C4-2B (cell line): ENCODE data around the gene MEG3.

Source experiments
- CTCF ChIP-seq: fragments of 450-650 bp; conservative IDR thresholded peaks from 2 replicates; pipeline ENCODE4 v1.5.1; 2017; ENCODE audit warnings: mild to moderate bottlenecking
- ZFX ChIP-seq: fragments of 450-650 bp; IDR thresholded peaks from 2 replicates; pipeline ENCODE4 v1.6.1; 2017

GRCh38 chr14:100834082-100834793 is 8.3 kb downstream of the MEG3 start:
- no peak for TF ChIP-seq CTCF
- no peak for TF ChIP-seq ZFX
